SK-N-MC (cell line): ENCODE data around the gene COL5A3.

Experiments used
- EZH2 ChIP-seq: fragments of 200-600 bp; sonication (generic); IDR thresholded peaks from one replicate; pipeline ENCODE4 v1.6.1; 2017; ENCODE audit warnings: antibody characterized with exemption
- FOXP2 ChIP-seq: optimal IDR thresholded peaks from 2 replicates; pipeline ENCODE3; 2011; ENCODE audit warnings: mild to moderate bottlenecking, moderate library complexity; ENCODE audit not compliant: insufficient read depth; ENCODE audit errors: extremely low read length, control extremely low read depth

- no peak for TF ChIP-seq EZH2
- no peak for TF ChIP-seq FOXP2
These were observed 10.0 kb downstream of the COL5A3 start for GRCh38 chr19:10000171-10000826.
